AG04450 (cell line): ENCODE data around the gene ERCC6L2. TPM values are rescaled to one million over a fixed set of nuclear protein-coding genes. Genes with fewer than 3 reads are reported as not detected.

Experiments used
- CTCF ChIA-PET: fragments of 300-600, 350-600 bp; formaldehyde crosslinking; extraction: SDS; loops from one replicate; lab custom pipeline; 2022; ENCODE audit warnings: antibody characterized with exemption, inconsistent platforms; lab: Charles Lee
- POLR2A ChIA-PET: fragments of 350-600 bp; formaldehyde crosslinking; extraction: SDS; loops from one replicate; lab custom pipeline; 2021; ENCODE audit warnings: antibody characterized with exemption, inconsistent platforms; lab: Yijun Ruan, JAX
- DNase-seq: peaks from one replicate; pipeline ENCODE4 v3.0.0-alpha.2; 2011; ENCODE audit warnings: low read depth, low spot score
- H3K27ac ChIP-seq: one replicate; pipeline ENCODE4 v1.5.1; 2012; ENCODE audit warnings: low read depth, low read length, control low read depth
- H3K27me3 ChIP-seq: one replicate; pipeline ENCODE4 v1.6.0; 2012; ENCODE audit warnings: low read length; ENCODE audit not compliant: control insufficient read depth, insufficient read depth
- H3K4me3 ChIP-seq: 2 replicates; pipeline ENCODE4 v1.5.1; 2011; ENCODE audit warnings: mild to moderate bottlenecking, low read depth, low read length, control low read depth
- H3K9me3 ChIP-seq: 2 replicates; pipeline ENCODE4 v1.5.1; 2012; ENCODE audit warnings: low read length; ENCODE audit not compliant: control insufficient read depth, insufficient read depth
- polyA plus RNA-seq: library from polyadenylated mRNA; depleted of rRNA; stranded (reverse); fragments of >200 nt; gene quantifications from 2 replicates; pipeline ENCODE4 v1.2.3, GENCODE V29; 2011
- TF ChIP-seq, protein P1 (sequence below): IDR thresholded peaks from 2 replicates; pipeline ENCODE4 v1.5.1; 2011; ENCODE audit warnings: low read depth, low read length, control low read depth, inconsistent platforms

Gene ERCC6L2
- polyA plus RNA-seq, 1 experiment, result 39.1 TPM

DNA sequence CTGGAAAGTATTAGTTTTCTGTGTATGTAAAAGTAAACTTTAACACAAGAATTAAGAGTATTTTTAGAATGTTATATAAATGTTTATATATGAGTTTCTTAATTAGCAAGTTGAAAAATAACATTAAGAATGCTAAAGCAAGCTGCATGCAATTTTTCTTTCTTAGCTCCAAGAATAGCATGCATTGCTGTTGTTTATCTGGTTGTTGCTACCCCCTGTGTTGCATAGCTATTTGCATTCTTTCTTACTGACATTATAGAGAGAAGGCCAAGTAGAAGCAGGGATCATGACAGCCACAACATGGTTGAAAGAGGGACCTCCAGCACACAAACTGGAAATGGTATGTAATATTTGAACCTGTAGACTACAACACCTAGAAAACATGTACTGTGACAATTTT is 94.8 kb downstream of the ERCC6L2 start:
- H3K27me3 ChIP-seq, result no peaks in the 10 kb centered on the region
- POLR2A ChIA-PET, result no interaction called here
- H3K27ac ChIP-seq, result no peak overlapping the region
- no peak overlapping the region for H3K4me3 ChIP-seq
- no peaks in the 10 kb centered on the region for H3K9me3 ChIP-seq
- CTCF ChIA-PET, result no interaction called here
- no peak for DNase-seq
- TF ChIP-seq, protein P1, sequence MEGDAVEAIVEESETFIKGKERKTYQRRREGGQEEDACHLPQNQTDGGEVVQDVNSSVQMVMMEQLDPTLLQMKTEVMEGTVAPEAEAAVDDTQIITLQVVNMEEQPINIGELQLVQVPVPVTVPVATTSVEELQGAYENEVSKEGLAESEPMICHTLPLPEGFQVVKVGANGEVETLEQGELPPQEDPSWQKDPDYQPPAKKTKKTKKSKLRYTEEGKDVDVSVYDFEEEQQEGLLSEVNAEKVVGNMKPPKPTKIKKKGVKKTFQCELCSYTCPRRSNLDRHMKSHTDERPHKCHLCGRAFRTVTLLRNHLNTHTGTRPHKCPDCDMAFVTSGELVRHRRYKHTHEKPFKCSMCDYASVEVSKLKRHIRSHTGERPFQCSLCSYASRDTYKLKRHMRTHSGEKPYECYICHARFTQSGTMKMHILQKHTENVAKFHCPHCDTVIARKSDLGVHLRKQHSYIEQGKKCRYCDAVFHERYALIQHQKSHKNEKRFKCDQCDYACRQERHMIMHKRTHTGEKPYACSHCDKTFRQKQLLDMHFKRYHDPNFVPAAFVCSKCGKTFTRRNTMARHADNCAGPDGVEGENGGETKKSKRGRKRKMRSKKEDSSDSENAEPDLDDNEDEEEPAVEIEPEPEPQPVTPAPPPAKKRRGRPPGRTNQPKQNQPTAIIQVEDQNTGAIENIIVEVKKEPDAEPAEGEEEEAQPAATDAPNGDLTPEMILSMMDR, result no peak

DNA sequence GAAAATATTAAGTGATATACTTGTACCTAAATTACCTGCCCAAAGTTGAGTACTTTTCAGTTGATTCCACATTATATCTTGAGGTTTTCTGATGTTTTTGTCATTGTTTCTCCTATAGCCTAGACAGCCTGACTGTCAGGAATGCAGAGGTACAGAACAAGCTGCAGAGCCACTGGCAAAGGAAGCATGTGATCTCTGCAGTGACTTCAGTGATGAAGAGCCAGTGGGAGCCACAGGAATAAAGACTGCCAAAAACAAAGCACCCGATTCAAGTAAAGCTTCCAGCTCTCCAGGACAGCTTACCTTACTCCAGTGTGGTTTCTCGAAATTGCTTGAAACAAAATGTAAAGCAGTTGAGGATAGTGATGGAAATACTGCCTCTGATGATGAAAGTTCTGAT is 96.3 kb downstream of the ERCC6L2 start:
- Histone ChIP-seq H3K4me3 (no peak overlapping the region), H3K27ac (no peak overlapping the region), H3K27me3 (no peaks in the 10 kb centered on the region), H3K9me3 (no peaks in the 10 kb centered on the region)
- no peak for DNase-seq
- ChIA-PET POLR2A (no interaction called here), CTCF (no interaction called here)
- TF ChIP-seq, protein P1, result no peak

DNA sequence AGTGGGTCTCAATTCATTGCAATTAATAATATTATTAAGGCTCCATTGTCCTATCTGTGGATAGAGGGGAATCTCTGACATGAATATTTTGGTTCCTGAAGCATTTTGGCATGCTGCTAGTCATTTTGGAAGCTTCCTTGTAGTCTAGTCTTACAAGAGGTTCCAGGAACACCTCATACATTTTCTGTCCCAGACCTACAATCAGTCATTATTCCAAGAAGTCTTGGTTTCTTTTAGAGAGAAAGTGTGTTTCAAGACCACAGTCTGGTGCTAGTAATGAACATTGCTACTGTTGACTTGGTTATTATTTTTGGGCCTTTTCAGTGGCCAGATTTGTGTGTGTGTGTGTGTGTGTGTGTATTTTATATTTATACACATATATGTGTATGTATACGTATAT is 98.9 kb downstream of the ERCC6L2 start:
- POLR2A ChIA-PET, result no interaction called here
- Histone ChIP-seq H3K4me3 (no peak overlapping the region), H3K9me3 (no peaks in the 10 kb centered on the region), H3K27me3 (no peaks in the 10 kb centered on the region), H3K27ac (no peak overlapping the region)
- CTCF ChIA-PET, result no interaction called here
- TF ChIP-seq, protein P1, result no peak
- DNase-seq, result no peak

DNA sequence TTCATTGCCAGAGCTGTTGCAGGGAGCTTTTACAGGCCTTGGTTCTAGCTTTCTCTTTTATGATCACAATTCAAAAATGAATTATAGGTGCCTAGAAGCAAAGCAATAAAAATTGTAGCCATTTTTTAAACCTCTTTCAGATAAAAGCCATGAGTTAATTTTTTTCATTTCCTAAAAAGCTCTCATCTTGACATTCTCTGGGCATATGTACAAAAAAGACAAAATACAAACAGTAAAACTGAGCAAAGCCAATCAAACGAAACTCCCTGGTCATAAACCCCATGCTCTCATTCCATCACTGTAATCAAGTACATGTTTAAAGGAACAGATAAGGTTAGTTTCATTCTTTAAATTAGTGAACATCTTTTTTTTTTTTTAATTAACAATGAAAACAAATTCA is 101.9 kb downstream of the ERCC6L2 start:
- CTCF ChIA-PET, result no interaction called here
- no peak overlapping the region for H3K4me3 ChIP-seq
- no peak for DNase-seq
- no peak overlapping the region for H3K27ac ChIP-seq
- POLR2A ChIA-PET, result no interaction called here
- H3K27me3 ChIP-seq, result no peaks in the 10 kb centered on the region
- TF ChIP-seq, protein P1, result no peak
- H3K9me3 ChIP-seq, result no peaks in the 10 kb centered on the region

DNA sequence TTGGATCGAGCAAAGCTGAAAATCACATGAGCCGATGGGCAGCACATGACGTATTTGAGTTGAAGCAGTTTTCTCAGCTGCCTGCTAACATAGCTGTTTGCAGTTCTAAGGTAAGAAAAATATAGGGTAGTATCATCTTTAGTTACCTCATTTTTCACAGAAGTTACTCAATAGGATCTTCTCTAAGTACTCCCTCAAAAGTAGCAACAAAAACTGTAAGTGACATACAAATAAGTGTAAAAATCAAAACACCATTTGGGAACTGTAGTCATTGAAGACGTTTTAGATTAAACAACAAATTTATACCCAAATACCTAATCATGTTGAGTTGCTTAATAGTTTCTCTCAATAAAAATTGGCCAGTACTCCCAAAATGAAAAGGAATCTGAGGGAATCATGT is 102.6 kb downstream of the ERCC6L2 start:
- TF ChIP-seq, protein P1, result no peak
- no peak overlapping the region for H3K27ac ChIP-seq
- H3K9me3 ChIP-seq, result no peaks in the 10 kb centered on the region
- ChIA-PET CTCF (no interaction called here), POLR2A (no interaction called here)
- no peak for DNase-seq
- no peaks in the 10 kb centered on the region for H3K27me3 ChIP-seq
- no peak overlapping the region for H3K4me3 ChIP-seq
